ENCODE measurements around the gene RAE1.

GRCh38 chr20:57372581-57373350, 21.7 kb downstream of the RAE1 start:
- TF ChIP-seq CTCF (IDR thresholded peaks at IDR 0.05 in 2 of 3, conservative IDR thresholded peaks at IDR 0.05 in 1 of 3; ENCODE audit: borderline replicate concordance in 1 of 3, insufficient read depth in 1 of 3, low read depth in 2 of 3, low read length in 2 of 3): no peak
- TF ChIP-seq RAD21 (IDR thresholded peaks at IDR 0.05; ENCODE audit: low read depth): no peak
- no peak for TF ChIP-seq EZH2 (IDR thresholded peaks at IDR 0.05)
- TF ChIP-seq EZH2phosphoT487 (IDR thresholded peaks at IDR 0.05; ENCODE audit: borderline replicate concordance): no peak
- no peak for TF ChIP-seq ZNF274 (IDR thresholded peaks at IDR 0.05; ENCODE audit: low read depth, low read length)
- TF ChIP-seq JUND (IDR thresholded peaks at IDR 0.05): no peak

All from HCT116 (cell line).